ENCODE measurements around the gene LAMC1.

DNA sequence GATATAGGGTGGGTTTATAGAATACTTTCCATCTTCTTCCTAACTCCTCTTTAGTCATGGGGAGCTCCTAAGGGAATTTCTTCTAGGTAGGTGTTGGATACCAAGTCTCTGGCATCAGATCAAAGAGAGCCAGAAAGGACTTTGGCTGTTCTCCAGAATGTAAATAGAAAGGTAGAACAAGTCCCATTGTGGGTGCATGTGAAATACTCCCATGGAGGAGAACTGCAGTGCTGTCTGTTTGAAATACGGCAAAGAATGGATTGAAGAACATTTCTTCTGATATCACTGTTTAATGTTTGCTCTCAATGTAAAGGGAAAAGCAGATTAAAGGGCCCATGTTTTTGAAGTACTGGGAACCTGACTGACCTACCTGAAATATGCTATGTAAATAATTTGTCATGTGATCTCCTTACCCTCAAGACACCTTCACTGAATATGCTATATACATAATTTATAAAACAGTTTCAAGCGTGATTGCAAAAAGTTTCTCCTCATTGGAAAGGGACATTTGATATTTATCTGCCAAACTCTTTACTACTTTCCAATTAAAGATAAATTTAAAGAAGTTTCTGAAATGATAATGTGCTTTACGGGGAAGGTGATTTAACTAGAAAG is 65.9 kb downstream of the LAMC1 start:
- TF ChIP-seq EZH2 (IDR thresholded peaks at IDR 0.05; ENCODE audit: insufficient read depth, poor library complexity, severe bottlenecking) (no peak), EZH2phosphoT487 (IDR thresholded peaks at IDR 0.05; ENCODE audit: insufficient read depth, low read depth) (no peak)
